ENCODE measurements around the gene EME1. TPM values are rescaled to one million over a fixed set of nuclear protein-coding genes. Genes with fewer than 3 reads are reported as not detected.
"Not testable (repeated sequence)": the region's sequence is repeated elsewhere in the genome, so short reads cannot be mapped to it uniquely, and the experiment has no call there.

Gene EME1
- total RNA-seq (2014; rRNA removed; shearing (Covaris generic)), result 6.6 and 21.6 TPM in 2 replicates

- DNase-seq (ENCODE audit: low spot score), result peak; percentile 92
- in situ Hi-C loops (cut with HindIII; ENCODE audit: low sequenced_read_pairs), result no loop called here
Observed at GRCh38 chr17:50372758-50373556, at the start of gene EME1, which contains the start of gene MRPL27. TSS of gene EME1 (plus strand) at chr17:50373229. CDS start at chr17:50375209, 1,980 bp downstream. TSS of gene MRPL27 (minus strand) at chr17:50373184. CDS start at chr17:50373170, 14 bp downstream.

- in situ Hi-C loops (cut with HindIII; ENCODE audit: low sequenced_read_pairs), result no loop called here
- no peak for DNase-seq (ENCODE audit: low spot score)
Observed at GRCh38 chr17:50325906-50326305, 47.1 kb upstream of the EME1 start.

- in situ Hi-C loops (cut with HindIII; ENCODE audit: low sequenced_read_pairs), result no loop called here
Observed at GRCh38 chr17:50326831-50327364, 46.1 kb upstream of the EME1 start.

GRCh38 chr17:50328363-50329325, 44.4 kb upstream of the EME1 start:
- in situ Hi-C loops (cut with HindIII; ENCODE audit: low sequenced_read_pairs), result no loop called here
- no peak for DNase-seq (ENCODE audit: low spot score)

More at GRCh38 chr17:50326831-50327364, 46.1 kb upstream of the EME1 start:
- DNase-seq (ENCODE audit: low spot score), result no peak

- no peak for DNase-seq (ENCODE audit: low spot score)
- in situ Hi-C loops (cut with HindIII; ENCODE audit: low sequenced_read_pairs), result no loop called here
Observed at GRCh38 chr17:50329716-50330115, 43.3 kb upstream of the EME1 start.

GRCh38 chr17:50330151-50330775, 42.8 kb upstream of the EME1 start:
- no peak for DNase-seq (ENCODE audit: low spot score)

GRCh38 chr17:50331085-50331791, 41.8 kb upstream of the EME1 start:
- no peak for DNase-seq (ENCODE audit: low spot score)
- in situ Hi-C loops (cut with HindIII; ENCODE audit: low sequenced_read_pairs), result no loop called here

More at GRCh38 chr17:50330151-50330775, 42.8 kb upstream of the EME1 start:
- in situ Hi-C loops (cut with HindIII; ENCODE audit: low sequenced_read_pairs), result no loop called here

GRCh38 chr17:50332196-50332595, 40.8 kb upstream of the EME1 start:
- no peak for DNase-seq (ENCODE audit: low spot score)
- in situ Hi-C loops (cut with HindIII; ENCODE audit: low sequenced_read_pairs), result no loop called here

- in situ Hi-C loops (cut with HindIII; ENCODE audit: low sequenced_read_pairs); DNase-seq (ENCODE audit: low spot score): not testable (repeated sequence)
Observed at GRCh38 chr17:50333291-50334057, 39.6 kb upstream of the EME1 start.

GRCh38 chr17:50337956-50338355, 35.1 kb upstream of the EME1 start:
- in situ Hi-C loops (cut with HindIII; ENCODE audit: low sequenced_read_pairs), result no loop called here
- DNase-seq (ENCODE audit: low spot score), result no peak

GRCh38 chr17:50338645-50339044, 34.4 kb upstream of the EME1 start:
- in situ Hi-C loops (cut with HindIII; ENCODE audit: low sequenced_read_pairs), result no loop called here
- DNase-seq (ENCODE audit: low spot score), result no peak

- in situ Hi-C loops (cut with HindIII; ENCODE audit: low sequenced_read_pairs), result no loop called here
Observed at GRCh38 chr17:50339381-50339780, 33.6 kb upstream of the EME1 start.

GRCh38 chr17:50344731-50345365, 28.2 kb upstream of the EME1 start:
- DNase-seq (ENCODE audit: low spot score), result no peak
- in situ Hi-C loops (cut with HindIII; ENCODE audit: low sequenced_read_pairs), result no loop called here

More at GRCh38 chr17:50339381-50339780, 33.6 kb upstream of the EME1 start:
- DNase-seq (ENCODE audit: low spot score), result no peak

- in situ Hi-C loops (cut with HindIII; ENCODE audit: low sequenced_read_pairs), result no loop called here
- DNase-seq (ENCODE audit: low spot score), result peak; percentile 86
Observed at GRCh38 chr17:50345432-50346312, 27.4 kb upstream of the EME1 start, which contains the start of gene XYLT2. TSS of gene XYLT2 (plus strand) at chr17:50346126. CDS start at chr17:50346141, 15 bp downstream.

- peak; percentile 25 for DNase-seq (ENCODE audit: low spot score)
- in situ Hi-C loops (cut with HindIII; ENCODE audit: low sequenced_read_pairs), result no loop called here
Observed at GRCh38 chr17:50346313-50347116, 26.5 kb upstream of the EME1 start.
